Stimulated activated CD4-positive, alpha-beta T cell treated with anti-CD3 and anti-CD28 coated beads, Interleukin-12 subunit alpha, Interleukin-12 subunit beta, amount 100 ng/mL, for 48 hours (primary cell): Measurements from ENCODE around the gene TMEM260.
"Not testable (repeated sequence)": the region's sequence is repeated elsewhere in the genome, so short reads cannot be mapped to it uniquely, and the experiment has no call there.

Experiments used
- DNase-seq, 3 donors: peaks; one replicate each; pipeline ENCODE4 v3.0.0-alpha.2; 2020; ENCODE audit warnings: low read depth in 2 of 3, low spot score in 1 of 3

TMEM260 gene

DNA sequence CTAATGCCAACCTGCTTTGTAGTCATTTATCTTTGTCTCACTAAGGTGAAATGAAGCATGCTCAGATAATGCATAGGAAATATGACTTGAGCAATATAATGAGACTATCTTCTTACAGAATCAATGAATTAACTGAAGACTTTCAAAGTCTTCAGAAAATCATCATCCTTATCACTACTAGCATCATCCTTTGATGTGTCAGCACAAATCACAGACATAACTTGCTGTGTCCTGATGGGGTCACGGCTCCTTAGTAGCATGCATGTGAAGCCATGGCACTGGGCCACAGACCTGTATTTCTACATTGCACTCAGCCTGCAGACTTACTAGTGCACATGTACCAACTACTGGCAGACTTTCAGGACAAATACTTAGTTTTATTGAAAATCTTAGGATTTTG lies 18.9 kb downstream of the TMEM260 start:
- DNase-seq = no peak

DNA sequence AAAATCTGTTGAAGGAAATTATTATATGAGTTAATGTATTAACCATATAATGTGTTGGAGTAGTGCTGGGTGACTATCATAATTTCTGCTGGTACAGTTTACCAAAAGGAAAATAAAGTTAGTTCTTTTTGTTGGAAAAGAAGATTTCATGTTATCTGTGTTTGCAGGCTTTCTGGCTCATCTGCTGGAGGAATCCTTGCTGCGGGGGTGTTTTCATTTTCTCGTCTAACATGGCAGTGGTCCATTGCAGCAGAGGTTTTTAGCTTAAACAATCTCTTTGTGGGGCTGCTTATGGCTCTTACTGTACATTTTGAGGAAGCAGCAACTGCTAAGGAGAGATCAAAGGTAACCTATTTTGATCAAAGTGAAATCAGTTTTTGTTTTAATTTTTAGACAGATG lies 24.1 kb downstream of the TMEM260 start:
- DNase-seq = no peak

GRCh38 chr14:56608689-56609088 lies 29.1 kb downstream of the TMEM260 start:
- DNase-seq = no peak

DNA sequence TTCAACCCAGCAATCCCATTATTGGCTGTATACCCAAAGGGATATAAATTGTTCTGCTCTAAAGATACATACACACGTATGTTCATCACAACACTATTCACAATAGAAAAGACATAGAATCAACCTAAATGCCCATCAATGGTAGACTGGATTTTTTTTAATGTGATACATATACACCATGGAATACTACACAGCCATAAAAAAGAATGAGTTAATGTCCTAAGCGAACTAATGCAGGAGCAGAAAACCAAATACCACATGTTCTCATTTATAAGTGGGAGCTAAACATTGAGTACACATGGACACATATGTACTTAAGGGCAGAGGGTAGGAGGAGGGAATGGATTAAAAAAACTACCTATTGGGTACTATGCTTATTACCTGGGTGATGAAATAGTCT lies 32.1 kb downstream of the TMEM260 start:
- not testable (repeated sequence) for DNase-seq

- DNase-seq = no peak
Observed at GRCh38 chr14:56617084-56617483, 37.5 kb downstream of the TMEM260 start.

DNA sequence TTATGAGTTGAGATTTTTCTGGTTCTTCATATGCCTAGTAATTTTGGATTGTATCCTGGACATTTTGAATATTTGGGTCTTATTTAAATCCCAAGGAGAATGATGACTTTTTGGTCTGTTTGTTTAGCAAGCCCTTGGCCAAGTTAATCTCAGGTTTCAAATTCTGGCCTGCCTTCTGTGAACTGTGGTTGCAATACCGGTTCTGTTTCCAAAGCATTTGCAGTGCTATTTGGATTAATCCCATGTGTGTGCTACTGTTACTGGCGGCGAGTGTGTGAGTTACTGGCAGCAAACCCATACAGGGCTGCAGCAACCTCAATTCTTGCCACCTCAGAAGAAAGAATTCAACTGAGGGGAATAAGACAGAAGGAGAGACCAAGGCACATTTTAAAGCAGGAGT lies 51.1 kb downstream of the TMEM260 start:
- no peak for DNase-seq

GRCh38 chr14:56632195-56632594 lies 52.6 kb downstream of the TMEM260 start:
- DNase-seq = no peak

DNA sequence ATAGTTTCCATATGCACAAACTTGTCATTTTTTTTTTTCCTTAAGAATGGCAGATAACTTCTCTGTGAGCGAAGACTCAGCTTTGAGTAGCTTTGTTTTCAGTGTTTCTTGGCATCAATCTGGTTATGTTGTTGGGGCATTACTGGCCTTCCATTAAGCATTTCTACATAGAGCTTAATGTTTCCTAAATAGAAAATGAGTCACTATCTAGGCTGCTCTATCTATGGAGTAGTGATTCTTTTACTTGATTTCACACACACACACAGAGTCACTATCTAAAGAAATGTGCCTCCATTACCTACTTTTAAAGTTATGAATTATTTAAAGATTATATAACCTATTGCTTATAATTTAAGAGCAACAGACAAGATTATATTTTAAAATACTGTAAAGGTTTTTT lies 53.9 kb downstream of the TMEM260 start:
- no peak for DNase-seq

- DNase-seq = no peak
Observed at GRCh38 chr14:56635041-56635440, 55.4 kb downstream of the TMEM260 start.

DNA sequence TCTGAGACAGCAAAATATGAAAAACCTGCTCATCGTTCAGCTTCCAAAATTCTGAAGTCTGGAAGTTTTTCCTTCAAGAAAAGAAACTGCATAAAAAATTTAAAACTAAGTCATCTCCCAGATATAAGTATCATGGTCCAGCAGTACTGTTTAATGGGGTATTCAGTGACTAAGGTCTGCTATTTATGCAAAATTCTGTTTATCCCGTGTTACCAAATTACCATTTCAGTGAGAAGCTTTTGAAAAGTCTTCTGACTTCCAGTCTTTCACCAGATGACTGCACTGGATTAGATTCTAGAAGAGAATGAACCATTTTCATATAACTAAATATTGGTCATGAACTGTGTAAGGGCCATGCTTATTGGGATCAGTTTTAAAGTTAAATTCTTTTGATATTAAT lies 67.9 kb downstream of the TMEM260 start:
- DNase-seq = no peak

DNA sequence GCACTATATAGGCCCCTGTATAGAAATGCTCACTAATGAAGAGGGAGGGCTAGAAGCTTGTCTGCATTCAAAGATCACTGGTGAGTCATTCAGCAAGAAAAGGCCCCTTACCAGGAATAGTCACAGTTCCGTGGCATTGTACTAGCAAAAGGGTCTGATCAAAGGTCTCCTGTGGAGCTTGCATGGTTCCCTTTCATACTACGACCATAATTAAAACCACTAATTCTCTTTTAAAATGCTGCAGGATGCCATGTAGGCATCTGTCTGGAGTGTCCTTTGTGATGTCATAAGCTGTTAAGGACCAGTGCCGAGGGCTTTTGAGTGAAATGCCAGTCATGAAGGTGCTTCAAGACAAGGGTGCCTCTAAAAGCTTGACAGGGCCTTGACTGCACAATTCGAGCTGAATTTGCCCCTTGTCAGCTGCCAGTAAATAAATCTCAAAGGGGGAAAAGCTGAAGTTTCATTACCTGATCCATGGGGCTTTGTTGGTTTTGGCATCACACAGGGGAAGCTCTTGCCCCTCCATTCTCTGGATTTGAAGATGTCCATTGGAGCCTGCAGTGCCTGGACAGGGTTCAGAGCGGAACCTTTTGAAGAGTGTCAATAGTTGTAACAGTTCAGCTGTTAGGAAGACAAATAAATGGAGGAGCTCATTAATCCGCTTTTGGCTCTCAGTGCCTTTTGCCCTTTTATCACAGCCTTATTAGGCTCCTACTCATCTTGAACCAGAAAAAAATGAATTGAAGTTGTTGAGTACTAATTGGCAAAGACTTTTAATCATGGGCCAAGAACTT lies 69.1 kb downstream of the TMEM260 start:
- no peak for DNase-seq

DNA sequence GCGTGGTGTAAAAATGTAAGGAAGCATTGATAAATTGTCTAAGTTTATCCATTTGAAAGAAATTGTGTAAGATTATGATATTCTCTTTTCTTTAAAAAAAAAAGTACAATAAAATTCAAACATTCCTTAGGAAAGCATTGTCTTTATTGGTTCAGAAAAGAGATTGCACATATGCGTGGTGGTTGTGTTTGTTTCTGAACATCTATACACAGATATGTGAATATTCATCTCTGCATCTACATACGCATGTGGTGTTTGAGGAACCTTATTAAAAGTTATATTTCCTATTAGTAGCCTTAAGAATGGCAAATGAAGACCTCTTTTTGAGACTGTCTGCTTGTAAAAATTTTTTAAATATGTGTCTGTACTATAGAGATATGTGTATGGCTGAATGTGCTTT lies 69.8 kb downstream of the TMEM260 start:
- DNase-seq = no peak

- no peak for DNase-seq
Observed at GRCh38 chr14:56650048-56650447, 70.5 kb downstream of the TMEM260 start.

DNA sequence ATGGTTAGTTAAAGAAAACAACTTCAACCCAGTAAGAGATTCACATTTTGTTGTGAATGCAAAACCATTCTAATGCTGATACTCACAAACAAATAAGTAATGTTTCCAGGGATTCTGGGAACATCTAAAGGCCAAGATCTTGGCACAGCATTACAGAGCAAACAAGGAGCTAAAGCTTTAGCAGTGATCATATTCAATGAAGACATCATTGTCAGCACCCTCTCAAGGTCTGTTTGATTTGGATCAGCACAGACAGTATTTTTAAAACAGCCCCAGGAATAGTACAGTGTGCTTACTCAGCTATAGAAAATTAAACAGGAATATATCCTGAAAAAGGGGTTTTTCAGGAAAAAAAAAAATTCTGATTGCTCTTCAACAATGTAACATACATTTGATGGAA lies 71.4 kb downstream of the TMEM260 start:
- no peak for DNase-seq

DNA sequence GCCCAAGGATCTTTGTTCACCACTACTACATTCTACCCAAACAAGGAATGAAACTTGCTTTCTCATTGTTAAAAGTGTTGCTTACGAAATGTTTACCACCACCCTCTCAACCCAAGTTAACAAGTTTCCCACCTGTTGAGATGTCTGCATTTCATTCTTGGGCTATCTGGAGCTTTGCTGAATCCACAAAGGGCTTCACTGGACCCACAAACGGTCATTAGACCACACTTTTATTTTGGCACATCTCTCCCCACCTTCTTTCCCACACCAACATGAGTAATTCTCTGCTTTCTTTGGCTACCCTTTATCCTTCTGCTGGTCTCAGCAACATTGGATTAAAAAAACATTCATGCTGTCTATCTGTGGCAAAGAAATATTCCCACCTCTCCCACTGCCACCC lies 78.0 kb downstream of the TMEM260 start:
- DNase-seq = no peak

DNA sequence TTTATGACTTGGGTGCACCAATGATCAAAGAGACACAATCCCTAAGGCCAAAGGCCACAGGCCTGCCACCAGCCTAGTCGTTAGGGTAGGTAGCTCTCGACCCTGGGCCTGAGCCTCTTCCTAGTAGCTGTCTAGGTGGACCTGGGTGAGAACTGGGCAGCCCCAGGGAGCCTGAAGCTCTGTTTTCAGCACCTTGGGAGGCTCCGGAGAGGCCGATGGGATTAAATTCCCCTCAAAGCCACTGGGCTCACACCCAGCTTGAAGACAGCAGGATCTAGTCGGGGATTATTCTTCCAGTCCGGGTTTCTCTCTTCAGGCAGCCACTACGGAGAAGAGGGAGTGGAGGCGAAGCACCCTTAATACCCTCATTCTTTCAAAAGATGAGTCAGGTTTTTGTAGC lies 79.8 kb downstream of the TMEM260 start:
- no peak for DNase-seq

DNA sequence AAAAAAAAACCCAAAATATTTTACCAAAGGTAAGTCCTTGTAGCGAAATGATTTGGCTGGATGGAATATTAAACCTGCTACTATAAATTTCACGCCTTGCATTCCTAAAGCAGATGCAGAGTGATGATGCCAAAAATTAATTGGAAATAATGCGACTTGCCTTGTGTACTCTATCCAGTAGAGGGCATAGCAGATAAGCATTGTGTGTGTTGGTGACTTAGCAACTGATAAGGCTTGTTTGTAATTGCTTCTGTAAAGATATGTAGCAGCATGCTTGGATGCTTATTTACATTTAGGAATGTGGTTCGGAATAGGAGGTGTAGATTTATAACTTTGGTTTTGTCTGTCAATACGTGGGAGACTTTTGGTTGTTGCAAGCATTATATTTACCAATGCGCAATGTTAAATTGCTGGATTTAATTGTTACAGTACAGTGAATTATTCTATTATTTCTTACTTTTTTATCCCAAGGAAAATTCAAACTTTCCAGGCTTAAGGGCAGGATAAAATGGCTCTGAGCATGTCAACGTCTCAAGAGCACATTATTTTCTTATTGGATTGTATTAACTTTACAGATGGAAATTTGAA lies 80.5 kb downstream of the TMEM260 start:
- no peak for DNase-seq

GRCh38 chr14:56660677-56661389 lies 81.2 kb downstream of the TMEM260 start:
- no peak for DNase-seq

DNA sequence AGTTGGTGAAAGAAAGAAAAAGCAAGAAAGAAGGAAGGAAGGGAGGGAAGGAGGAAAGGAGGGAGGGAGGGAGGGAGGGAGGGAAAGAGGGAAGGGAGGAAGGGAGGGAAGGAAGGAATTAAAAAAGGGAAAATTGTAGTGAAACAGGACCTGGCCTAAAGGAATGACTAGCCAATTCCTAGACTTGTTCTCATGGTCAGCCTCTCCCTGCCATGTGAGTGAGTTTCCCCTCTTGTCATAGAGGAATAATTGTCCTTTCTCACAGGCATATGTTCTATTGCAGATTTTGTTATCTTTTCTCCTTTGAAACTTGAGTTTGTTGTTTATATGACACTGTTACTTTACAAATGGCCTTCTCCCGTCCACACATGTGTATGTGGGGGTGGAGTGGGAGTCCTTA lies 81.9 kb downstream of the TMEM260 start:
- no peak for DNase-seq

GRCh38 chr14:56664811-56665421 lies 85.3 kb downstream of the TMEM260 start:
- no peak for DNase-seq

DNA sequence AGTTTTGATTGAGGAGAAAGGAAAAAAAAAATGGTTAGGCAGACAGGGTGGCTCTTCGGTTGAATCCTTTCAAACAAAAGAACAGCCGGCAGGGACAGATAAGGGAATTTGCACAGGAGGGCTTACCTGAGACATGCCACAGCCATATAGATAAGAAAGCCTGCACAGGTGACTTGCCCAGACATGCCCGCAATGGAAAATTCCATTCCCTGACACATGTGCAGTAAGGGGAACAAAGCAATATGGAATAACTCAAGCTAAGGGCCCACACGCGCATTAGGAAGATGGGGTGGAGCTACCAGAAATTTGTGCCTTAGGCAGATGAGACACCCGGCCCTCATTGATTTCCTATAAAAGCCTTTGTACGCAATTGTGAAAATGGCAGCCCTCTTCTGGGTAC lies 86.7 kb downstream of the TMEM260 start:
- no peak for DNase-seq

- DNase-seq = no peak
Observed at GRCh38 chr14:56666716-56667115, 87.1 kb downstream of the TMEM260 start.
